HEK293 (cell line): ENCODE data around the gene ST6GAL1.

Experiments used
- CTCF ChIA-PET: fragments of 350-600 bp; formaldehyde crosslinking; extraction: SDS; loops from one replicate; lab custom pipeline; 2021; ENCODE audit warnings: antibody characterized with exemption; lab: Yijun Ruan, JAX
- POLR2A ChIA-PET: fragments of 300-600 bp; formaldehyde crosslinking; extraction: SDS; loops from one replicate; lab custom pipeline; 2020; ENCODE audit warnings: antibody characterized with exemption, inconsistent platforms; lab: Yijun Ruan, JAX
- H3K27ac ChIP-seq: fragments of 200-500 bp; sonication (Bioruptor generic); 2 replicates; pipeline ENCODE4 v1.5.1; 2014; ENCODE audit warnings: low read depth, low read length, control low read depth, inconsistent platforms; ENCODE audit errors: extremely low read depth
- H3K36me3 ChIP-seq, 2 experiments: fragments of 200-500 bp in 1 of 2; sonication (Bioruptor generic) in 1 of 2; 1 replicate in 1 of 2; 2 replicates in 1 of 2; pipeline ENCODE4 v1.5.1; 2014 to 2017; ENCODE audit warnings: inconsistent platforms in 2 of 2, low read length in 2 of 2; ENCODE audit not compliant: control insufficient read depth in 2 of 2, insufficient read depth in 1 of 2
- H3K4me1 ChIP-seq: fragments of 200-500 bp; sonication (Bioruptor generic); 2 replicates; pipeline ENCODE4 v1.5.1; 2014; ENCODE audit warnings: mild to moderate bottlenecking, low read length, inconsistent platforms; ENCODE audit not compliant: control insufficient read depth, insufficient read depth
- H3K4me3 ChIP-seq: 2 replicates; pipeline ENCODE4 v1.5.1; 2011; ENCODE audit warnings: low read depth, mild to moderate bottlenecking, control low read depth, low read length, moderate library complexity
- H3K9me3 ChIP-seq: fragments of 200-500 bp; sonication (Bioruptor generic); 2 replicates; pipeline ENCODE4 v1.5.1; 2014; ENCODE audit warnings: low read depth, low read length, inconsistent platforms; ENCODE audit not compliant: control insufficient read depth, insufficient read depth
- INSM2 ChIP-seq: fragments of 450-650 bp; formaldehyde crosslinking; IDR thresholded peaks from 2 replicates; pipeline ENCODE4 v1.5.1; 2016; ENCODE audit warnings: missing biosample characterization, missing genetic modification characterization
- KLF7 ChIP-seq: fragments of 450-650 bp; formaldehyde crosslinking; IDR thresholded peaks from 2 replicates; pipeline ENCODE4 v1.5.1; 2016; ENCODE audit warnings: missing biosample characterization, missing genetic modification characterization, borderline replicate concordance
- SCRT1 ChIP-seq: fragments of 450-650 bp; formaldehyde crosslinking; IDR thresholded peaks from 2 replicates; pipeline ENCODE4 v1.5.1; 2016; ENCODE audit warnings: missing biosample characterization, missing genetic modification characterization, borderline replicate concordance
- SP3 ChIP-seq: fragments of 450-650 bp; formaldehyde crosslinking; IDR thresholded peaks from 2 replicates; pipeline ENCODE4 v1.5.1; 2016; ENCODE audit warnings: missing biosample characterization, missing genetic modification characterization
- SP7 ChIP-seq: fragments of 450-650 bp; formaldehyde crosslinking; IDR thresholded peaks from 2 replicates; pipeline ENCODE4 v1.5.1; 2016; ENCODE audit warnings: missing biosample characterization, missing genetic modification characterization
- TCF7L2 ChIP-seq: IDR thresholded peaks from 2 replicates; pipeline ENCODE4 v1.6.1; 2011; ENCODE audit warnings: low read depth, mild to moderate bottlenecking, inconsistent platforms, low read length, moderate library complexity, borderline replicate concordance
- WT1 ChIP-seq: fragments of 450-650 bp; formaldehyde crosslinking; IDR thresholded peaks from 2 replicates; pipeline ENCODE4 v1.5.1; 2016; ENCODE audit warnings: missing biosample characterization, missing genetic modification characterization
- ZBTB11 ChIP-seq: fragments of 450-650 bp; formaldehyde crosslinking; conservative IDR thresholded peaks from 2 replicates; pipeline ENCODE4 v1.5.1; 2016; ENCODE audit warnings: low read depth, missing biosample characterization, missing genetic modification characterization
- ZBTB48 ChIP-seq: fragments of 450-650 bp; formaldehyde crosslinking; IDR thresholded peaks from 2 replicates; pipeline ENCODE4 v1.5.1; 2016; ENCODE audit warnings: missing biosample characterization, missing genetic modification characterization
- ZBTB7A ChIP-seq: fragments of 450-650 bp; formaldehyde crosslinking; IDR thresholded peaks from 2 replicates; pipeline ENCODE4 v1.5.1; 2016; ENCODE audit warnings: low read depth, missing biosample characterization, missing genetic modification characterization
- ZNF114 ChIP-seq: fragments of 450-650 bp; formaldehyde crosslinking; IDR thresholded peaks from 2 replicates; pipeline ENCODE4 v1.5.0; 2017; ENCODE audit warnings: missing biosample characterization, missing genetic modification characterization
- ZNF19 ChIP-seq: fragments of 450-650 bp; formaldehyde crosslinking; IDR thresholded peaks from 2 replicates; pipeline ENCODE4; 2016; ENCODE audit warnings: missing biosample characterization, missing genetic modification characterization, low read depth
- ZNF366 ChIP-seq: fragments of 450-650 bp; formaldehyde crosslinking; conservative IDR thresholded peaks from 2 replicates; pipeline ENCODE4 v1.5.1; 2016; ENCODE audit warnings: missing biosample characterization, missing genetic modification characterization
- ZNF558 ChIP-seq: fragments of 450-650 bp; formaldehyde crosslinking; IDR thresholded peaks from 2 replicates; pipeline ENCODE4 v1.5.1; 2016; ENCODE audit warnings: missing biosample characterization, missing genetic modification characterization
- ZNF571 ChIP-seq: fragments of 450-650 bp; formaldehyde crosslinking; IDR thresholded peaks from 2 replicates; pipeline ENCODE4 v1.5.0; 2017; ENCODE audit warnings: missing biosample characterization, missing genetic modification characterization
- ZNF596 ChIP-seq: fragments of 450-650 bp; IDR thresholded peaks from 2 replicates; pipeline ENCODE4 v1.5.0; 2018; ENCODE audit warnings: missing biosample characterization, mild to moderate bottlenecking, missing genetic modification characterization, moderate library complexity
- ZNF623 ChIP-seq: fragments of 450-650 bp; formaldehyde crosslinking; IDR thresholded peaks from 2 replicates; pipeline ENCODE4 v1.5.1; 2016; ENCODE audit warnings: missing biosample characterization, missing genetic modification characterization
- ZNF626 ChIP-seq: fragments of 450-650 bp; sonication (Bioruptor Pico); formaldehyde crosslinking; IDR thresholded peaks from 2 replicates; pipeline ENCODE4 v1.5.1; 2018; ENCODE audit warnings: missing biosample characterization, missing genetic modification characterization, inconsistent platforms
- ZNF660 ChIP-seq: fragments of 450-650 bp; IDR thresholded peaks from 2 replicates; pipeline ENCODE4 v1.5.1; 2018; ENCODE audit warnings: missing biosample characterization, mild to moderate bottlenecking, missing genetic modification characterization
- ZNF670 ChIP-seq: fragments of 450-650 bp; formaldehyde crosslinking; IDR thresholded peaks from 2 replicates; pipeline ENCODE4 v1.5.1; 2016; ENCODE audit warnings: missing biosample characterization, missing genetic modification characterization, low read depth
- TF ChIP-seq, protein P1 (sequence below): fragments of 450-650 bp; formaldehyde crosslinking; IDR thresholded peaks from 2 replicates; pipeline ENCODE4 v1.5.1; 2016; ENCODE audit warnings: missing biosample characterization, missing genetic modification characterization
- TF ChIP-seq, protein P2 (sequence below): fragments of 450-650 bp; formaldehyde crosslinking; IDR thresholded peaks from 2 replicates; pipeline ENCODE4 v1.5.1; 2016; ENCODE audit warnings: missing biosample characterization, missing genetic modification characterization
- TF ChIP-seq, protein P3 (sequence below): fragments of 450-650 bp; formaldehyde crosslinking; IDR thresholded peaks from 2 replicates; pipeline ENCODE4 v1.5.1; 2017; ENCODE audit warnings: missing biosample characterization, missing genetic modification characterization

Gene ST6GAL1

GRCh38 chr3:186964616-186965015, 34.3 kb downstream of the ST6GAL1 start (continued):
- TF ChIP-seq, protein P1, sequence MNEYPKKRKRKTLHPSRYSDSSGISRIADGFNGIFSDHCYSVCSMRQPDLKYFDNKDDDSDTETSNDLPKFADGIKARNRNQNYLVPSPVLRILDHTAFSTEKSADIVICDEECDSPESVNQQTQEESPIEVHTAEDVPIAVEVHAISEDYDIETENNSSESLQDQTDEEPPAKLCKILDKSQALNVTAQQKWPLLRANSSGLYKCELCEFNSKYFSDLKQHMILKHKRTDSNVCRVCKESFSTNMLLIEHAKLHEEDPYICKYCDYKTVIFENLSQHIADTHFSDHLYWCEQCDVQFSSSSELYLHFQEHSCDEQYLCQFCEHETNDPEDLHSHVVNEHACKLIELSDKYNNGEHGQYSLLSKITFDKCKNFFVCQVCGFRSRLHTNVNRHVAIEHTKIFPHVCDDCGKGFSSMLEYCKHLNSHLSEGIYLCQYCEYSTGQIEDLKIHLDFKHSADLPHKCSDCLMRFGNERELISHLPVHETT = no peak
- TF ChIP-seq, protein P2, sequence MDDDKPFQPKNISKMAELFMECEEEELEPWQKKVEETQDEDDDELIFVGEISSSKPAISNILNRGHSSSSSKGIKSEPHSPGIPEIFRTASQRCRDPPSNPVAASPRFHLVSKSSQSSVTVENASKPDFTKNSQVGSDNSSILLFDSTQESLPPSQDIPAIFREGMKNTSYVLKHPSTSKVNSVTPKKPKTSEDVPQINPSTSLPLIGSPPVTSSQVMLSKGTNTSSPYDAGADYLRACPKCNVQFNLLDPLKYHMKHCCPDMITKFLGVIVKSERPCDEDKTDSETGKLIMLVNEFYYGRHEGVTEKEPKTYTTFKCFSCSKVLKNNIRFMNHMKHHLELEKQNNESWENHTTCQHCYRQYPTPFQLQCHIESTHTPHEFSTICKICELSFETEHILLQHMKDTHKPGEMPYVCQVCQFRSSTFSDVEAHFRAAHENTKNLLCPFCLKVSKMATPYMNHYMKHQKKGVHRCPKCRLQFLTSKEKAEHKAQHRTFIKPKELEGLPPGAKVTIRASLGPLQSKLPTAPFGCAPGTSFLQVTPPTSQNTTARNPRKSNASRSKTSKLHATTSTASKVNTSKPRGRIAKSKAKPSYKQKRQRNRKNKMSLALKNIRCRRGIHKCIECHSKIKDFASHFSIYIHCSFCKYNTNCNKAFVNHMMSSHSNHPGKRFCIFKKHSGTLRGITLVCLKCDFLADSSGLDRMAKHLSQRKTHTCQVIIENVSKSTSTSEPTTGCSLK (tag by site-specific recombination) = no peak
- TF ChIP-seq ZNF19 (tag by site-specific recombination) (no peak), ZNF670 (no peak), ZNF114 (tag by site-specific recombination) (no peak), ZNF660 (tag by site-specific recombination) (no peak), KLF7 (no peak), SCRT1 (no peak)
- TF ChIP-seq, protein P3, sequence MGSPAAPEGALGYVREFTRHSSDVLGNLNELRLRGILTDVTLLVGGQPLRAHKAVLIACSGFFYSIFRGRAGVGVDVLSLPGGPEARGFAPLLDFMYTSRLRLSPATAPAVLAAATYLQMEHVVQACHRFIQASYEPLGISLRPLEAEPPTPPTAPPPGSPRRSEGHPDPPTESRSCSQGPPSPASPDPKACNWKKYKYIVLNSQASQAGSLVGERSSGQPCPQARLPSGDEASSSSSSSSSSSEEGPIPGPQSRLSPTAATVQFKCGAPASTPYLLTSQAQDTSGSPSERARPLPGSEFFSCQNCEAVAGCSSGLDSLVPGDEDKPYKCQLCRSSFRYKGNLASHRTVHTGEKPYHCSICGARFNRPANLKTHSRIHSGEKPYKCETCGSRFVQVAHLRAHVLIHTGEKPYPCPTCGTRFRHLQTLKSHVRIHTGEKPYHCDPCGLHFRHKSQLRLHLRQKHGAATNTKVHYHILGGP (tag by site-specific recombination) = no peak

DNA sequence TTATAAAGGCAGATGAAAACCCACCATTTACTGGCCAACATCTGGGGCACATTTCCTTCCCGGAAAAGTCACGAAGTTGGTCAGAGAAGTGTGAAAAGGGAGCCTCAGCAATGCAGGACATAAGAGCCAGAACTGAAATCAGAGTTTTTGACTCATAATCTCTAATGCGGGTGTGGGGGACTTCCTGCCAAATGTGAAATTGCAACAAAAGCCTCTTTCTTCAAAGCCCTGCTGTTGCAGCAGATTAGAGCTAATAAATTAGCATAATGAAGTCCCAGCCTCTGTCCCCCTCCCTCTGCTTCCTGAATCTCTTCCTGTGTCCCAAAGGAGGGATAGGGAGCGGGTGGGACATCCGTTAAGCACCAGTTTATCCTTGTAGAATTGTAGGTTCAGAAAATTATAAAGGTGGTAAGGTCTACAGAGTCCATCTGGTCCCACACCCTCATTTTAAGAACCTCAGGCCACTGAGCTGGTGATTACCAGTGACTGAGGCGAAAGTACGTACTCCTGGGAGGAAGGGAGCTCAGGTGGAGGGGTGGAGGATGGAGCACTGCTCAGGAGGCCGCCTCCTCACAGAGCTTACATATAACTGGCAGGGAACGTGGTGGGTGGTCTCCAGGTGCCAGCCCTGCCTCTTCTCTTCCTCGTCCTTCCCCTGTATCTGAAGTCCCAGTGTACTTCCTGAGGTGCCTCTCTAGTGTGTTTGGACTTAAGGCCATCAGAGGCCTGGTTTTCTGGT, 35.0 kb downstream of the ST6GAL1 start:
- H3K36me3 ChIP-seq = peaks cover 0 to 5% of the 10 kb centered on the region in 2 experiments; a peak in 1 of 3 replicates
- ChIA-PET POLR2A (no interaction called here), CTCF (interaction anchor here (0.5 to 0.9 kb wide), 2 partner anchors 20 to 200 kb away, joined by 3 read pairs; no protein-coding TSS in a partner anchor)
- H3K4me3 ChIP-seq = no peak overlapping the region
- H3K4me1 ChIP-seq = no peaks in the 10 kb centered on the region
- no peak overlapping the region for H3K27ac ChIP-seq
- H3K9me3 ChIP-seq = no peaks in the 10 kb centered on the region
- TF ChIP-seq, protein P1 = no peak
- no peak for TF ChIP-seq ZNF623 (tag by site-specific recombination)
- no peak for TF ChIP-seq ZNF596 (tag by site-specific recombination)
- TF ChIP-seq ZNF558 (tag by site-specific recombination) = no peak
- TF ChIP-seq ZBTB48 (tag by site-specific recombination) = no peak
- TF ChIP-seq SP3 (tag by site-specific recombination) = no peak
- no peak for TF ChIP-seq INSM2 (tag by site-specific recombination)
- no peak for TF ChIP-seq WT1 (tag by site-specific recombination)
- no peak for TF ChIP-seq TCF7L2
- TF ChIP-seq SP7 = no peak
- TF ChIP-seq ZNF626 (tag by site-specific recombination) = no peak
- no peak for TF ChIP-seq ZNF571
- TF ChIP-seq ZBTB11 = no peak
- no peak for TF ChIP-seq ZNF366 (tag by site-specific recombination)
- TF ChIP-seq KLF7 = no peak
- no peak for TF ChIP-seq ZBTB7A (tag by site-specific recombination)
